Measurements from ENCODE around the gene CPA4.
"Not testable (repeated sequence)": the region's sequence is repeated elsewhere in the genome, so short reads cannot be mapped to it uniquely, and the experiment has no call there.

Gene CPA4, protein sequence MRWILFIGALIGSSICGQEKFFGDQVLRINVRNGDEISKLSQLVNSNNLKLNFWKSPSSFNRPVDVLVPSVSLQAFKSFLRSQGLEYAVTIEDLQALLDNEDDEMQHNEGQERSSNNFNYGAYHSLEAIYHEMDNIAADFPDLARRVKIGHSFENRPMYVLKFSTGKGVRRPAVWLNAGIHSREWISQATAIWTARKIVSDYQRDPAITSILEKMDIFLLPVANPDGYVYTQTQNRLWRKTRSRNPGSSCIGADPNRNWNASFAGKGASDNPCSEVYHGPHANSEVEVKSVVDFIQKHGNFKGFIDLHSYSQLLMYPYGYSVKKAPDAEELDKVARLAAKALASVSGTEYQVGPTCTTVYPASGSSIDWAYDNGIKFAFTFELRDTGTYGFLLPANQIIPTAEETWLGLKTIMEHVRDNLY

DNA sequence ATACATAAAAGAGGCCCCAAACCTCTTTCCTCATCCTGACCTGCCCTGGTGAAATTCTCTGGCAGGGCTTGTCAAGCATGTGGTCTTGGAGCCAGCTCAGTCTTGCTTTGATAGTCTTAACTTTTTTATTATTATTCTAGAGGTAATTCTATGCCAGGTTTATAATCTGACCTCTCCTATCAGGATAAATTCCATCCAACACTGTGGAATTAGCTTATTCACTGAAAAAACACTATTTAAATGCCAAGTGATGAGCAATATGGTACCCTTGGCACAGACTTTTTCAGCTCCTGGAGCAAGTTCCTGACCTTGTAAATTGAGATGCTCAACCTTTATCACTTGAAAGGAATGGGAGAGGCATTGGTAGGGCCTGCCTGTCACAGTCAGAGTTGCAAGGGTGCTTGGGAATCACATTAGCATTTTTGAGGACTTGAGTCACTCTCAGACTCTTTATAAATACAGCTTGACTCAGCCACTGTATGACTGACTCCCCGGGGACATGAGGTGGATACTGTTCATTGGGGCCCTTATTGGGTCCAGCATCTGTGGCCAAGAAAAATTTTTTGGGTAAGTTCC is at the start of gene CPA4:
Gene CPA4 (plus strand): TSS at position 480 of the 576 bp plus-strand sequence. CDS start 20 bp downstream, at position 500.
- TF ChIP-seq, protein P1, sequence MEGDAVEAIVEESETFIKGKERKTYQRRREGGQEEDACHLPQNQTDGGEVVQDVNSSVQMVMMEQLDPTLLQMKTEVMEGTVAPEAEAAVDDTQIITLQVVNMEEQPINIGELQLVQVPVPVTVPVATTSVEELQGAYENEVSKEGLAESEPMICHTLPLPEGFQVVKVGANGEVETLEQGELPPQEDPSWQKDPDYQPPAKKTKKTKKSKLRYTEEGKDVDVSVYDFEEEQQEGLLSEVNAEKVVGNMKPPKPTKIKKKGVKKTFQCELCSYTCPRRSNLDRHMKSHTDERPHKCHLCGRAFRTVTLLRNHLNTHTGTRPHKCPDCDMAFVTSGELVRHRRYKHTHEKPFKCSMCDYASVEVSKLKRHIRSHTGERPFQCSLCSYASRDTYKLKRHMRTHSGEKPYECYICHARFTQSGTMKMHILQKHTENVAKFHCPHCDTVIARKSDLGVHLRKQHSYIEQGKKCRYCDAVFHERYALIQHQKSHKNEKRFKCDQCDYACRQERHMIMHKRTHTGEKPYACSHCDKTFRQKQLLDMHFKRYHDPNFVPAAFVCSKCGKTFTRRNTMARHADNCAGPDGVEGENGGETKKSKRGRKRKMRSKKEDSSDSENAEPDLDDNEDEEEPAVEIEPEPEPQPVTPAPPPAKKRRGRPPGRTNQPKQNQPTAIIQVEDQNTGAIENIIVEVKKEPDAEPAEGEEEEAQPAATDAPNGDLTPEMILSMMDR (IDR thresholded peaks at IDR 0.05; ENCODE audit: extremely low read depth, missing control alignments), result no peak
- DNase-seq (ENCODE audit: low spot score), result no peak

DNA sequence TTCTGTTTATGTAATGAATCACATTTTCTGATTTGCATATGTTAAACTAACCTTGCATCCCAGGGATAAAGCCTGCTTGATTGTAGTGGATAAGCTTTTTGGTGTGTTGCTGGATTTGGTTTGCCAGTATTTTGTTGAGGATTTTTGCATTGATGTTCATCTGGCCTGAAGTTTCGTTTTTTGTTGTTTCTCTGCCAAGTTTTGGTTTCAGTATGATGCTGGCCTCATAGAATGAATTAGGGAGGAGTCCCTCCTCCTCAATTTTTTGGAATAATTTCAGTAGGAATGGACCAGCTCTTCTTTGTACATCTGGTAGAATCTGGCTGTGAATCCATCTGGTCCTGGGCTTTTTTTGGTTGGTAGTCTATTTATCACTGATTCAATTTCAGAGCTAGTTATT is 49.5 kb upstream of the CPA4 start:
- not testable (repeated sequence) for DNase-seq (ENCODE audit: low spot score)

DNA sequence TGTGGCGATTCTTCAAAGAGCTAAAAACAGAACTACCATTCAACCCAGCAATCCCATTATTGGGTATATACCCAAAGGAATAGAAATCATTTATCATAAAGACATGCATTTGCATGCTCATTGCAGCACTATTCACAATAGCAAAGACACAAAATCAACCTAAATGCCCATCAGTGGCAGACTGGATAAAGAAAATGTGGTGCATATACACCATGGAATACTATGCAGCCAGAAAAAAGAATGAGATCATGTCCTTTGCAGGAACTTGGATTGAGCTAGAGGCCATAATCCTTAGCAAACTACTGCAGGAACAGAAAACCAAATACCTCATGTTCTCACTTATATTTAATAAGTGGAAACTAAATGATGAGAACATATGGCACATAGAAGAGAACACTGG is 46.5 kb upstream of the CPA4 start:
- DNase-seq (ENCODE audit: low spot score), result not testable (repeated sequence)

DNA sequence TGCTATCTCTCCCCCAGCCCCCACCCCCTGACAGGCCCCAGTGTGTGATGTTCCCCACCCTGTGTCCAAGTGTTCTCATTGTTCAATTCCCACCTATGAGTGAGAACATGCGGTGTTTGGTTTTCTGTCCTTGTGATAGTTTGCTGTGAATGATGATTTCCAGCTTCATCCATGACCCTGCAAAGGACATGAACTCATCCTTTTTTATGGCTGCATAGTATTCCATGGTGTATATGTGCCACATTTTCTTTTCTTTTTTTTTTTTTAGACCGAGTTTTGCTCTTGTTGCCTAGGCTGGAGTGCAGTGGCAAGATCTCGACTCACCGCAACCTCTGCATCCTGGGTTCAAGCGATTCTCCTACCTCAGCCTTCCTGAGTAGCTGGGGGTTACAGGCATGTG is 44.1 kb upstream of the CPA4 start:
- DNase-seq (ENCODE audit: low spot score), result not testable (repeated sequence)

DNA sequence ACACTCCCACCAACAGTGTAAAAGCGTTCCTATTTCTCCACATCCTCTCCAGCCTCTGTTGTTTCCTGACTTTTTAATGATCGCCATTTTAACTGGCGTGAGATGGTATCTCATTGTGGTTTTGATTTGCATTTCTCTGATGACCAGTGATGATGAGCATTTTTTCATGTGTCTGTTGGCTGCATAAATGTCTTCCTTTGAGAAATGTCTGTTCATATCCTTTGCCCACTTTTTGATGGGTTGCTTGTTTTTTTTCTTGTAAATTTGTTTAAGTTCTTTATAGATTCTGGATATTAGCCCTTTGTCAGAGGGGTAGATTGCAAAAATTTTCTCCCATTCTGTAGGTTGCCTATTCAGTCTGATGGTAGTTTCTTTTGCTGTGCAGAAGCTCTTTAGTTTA is 43.3 kb upstream of the CPA4 start:
- DNase-seq (ENCODE audit: low spot score), result not testable (repeated sequence)

DNA sequence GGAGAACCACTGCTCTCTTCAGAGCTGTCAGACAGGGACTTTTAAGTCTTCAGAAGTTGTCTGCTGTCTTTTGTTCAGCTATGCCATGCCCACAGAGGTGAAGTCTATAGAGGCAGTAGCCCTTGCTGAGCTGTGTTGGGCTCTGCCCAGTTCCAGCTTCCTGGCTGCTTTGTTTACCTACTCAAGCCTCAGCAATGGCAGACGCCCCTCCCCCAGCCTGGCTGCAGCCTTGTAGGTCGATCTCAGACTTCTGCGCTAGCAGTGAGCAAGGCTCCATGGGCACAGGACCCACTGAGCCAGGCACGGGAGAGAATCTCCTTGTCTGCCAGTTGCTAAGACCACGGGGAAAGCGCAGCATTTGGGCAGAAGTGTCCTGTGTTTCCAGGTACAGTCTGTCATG is 38.4 kb upstream of the CPA4 start:
- TF ChIP-seq, protein P1 (IDR thresholded peaks at IDR 0.05; ENCODE audit: extremely low read depth, missing control alignments), result no peak
- DNase-seq (ENCODE audit: low spot score), result no peak

DNA sequence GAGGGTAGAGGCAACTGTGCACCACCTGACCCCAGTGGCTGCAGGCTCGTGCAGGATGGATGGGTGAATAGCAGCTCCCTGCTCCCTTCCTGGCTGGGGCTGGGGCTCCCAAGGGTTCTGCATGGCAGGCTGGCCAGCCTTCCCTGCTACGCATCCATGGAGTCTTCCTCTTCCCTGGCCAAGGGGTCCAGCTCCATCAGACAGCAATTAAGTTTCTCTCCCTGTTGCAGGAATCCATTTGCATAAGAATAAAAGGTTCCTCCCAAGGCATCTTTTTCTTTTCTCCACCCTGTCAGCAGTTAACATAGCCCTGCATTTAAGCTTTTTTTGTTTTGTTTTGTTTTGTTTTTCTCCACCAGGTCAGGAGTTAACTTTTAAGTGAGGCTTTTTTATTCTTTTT is 36.3 kb upstream of the CPA4 start:
- TF ChIP-seq, protein P1 (IDR thresholded peaks at IDR 0.05; ENCODE audit: extremely low read depth, missing control alignments), result no peak
- DNase-seq (ENCODE audit: low spot score), result no peak

DNA sequence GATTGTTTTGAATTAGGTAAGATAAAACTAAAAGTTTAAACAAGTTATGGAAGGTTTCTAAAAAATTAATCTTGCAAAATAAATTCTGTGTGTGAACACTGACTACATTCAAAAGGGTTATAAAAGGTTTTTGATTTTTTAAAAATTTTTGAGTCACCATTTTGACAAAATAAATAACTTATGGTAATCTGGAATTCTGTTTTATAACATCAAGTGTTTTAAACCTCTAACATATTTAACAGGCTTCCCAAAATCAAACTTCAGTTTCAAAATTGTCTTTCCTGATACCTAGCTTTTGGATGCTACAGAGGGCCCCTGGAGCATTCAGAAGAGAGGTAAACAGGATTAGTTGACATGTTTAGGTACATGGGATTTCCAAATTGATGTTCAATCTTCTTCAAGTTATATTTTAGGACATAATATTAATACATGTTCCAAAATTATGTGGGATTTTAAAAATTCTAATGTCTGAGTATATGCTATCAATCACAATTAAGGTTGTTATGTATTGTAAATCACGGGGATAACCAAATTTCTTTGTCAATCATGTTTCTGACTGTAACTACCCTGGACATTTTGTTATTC is 34.4 kb upstream of the CPA4 start:
- TF ChIP-seq, protein P1 (IDR thresholded peaks at IDR 0.05; ENCODE audit: extremely low read depth, missing control alignments), result no peak
- DNase-seq (ENCODE audit: low spot score), result no peak

DNA sequence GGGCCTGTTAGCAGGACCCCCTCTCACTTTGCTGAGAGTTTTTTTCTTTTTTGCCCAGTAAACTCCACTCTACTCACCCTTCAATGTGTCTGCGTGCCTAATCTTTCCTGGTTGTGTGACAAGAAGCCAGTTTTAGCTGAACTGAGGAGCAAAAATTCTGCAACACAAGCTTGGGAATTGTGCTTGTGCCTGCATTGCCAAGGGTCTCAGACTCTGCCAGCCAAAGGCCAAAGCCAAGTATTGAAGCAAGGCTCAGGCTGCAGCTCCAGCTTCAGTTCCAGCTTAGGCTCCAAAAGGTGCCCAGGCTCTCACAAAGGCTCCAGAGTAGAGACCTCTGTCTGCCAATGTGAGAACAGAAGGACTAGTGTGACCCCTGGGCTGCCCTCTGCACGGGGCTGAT is 30.5 kb upstream of the CPA4 start:
- TF ChIP-seq, protein P1 (IDR thresholded peaks at IDR 0.05; ENCODE audit: extremely low read depth, missing control alignments), result no peak
- DNase-seq (ENCODE audit: low spot score), result no peak

All from GM20000 (cell line).